Loucy (cell line): ENCODE results near the gene NBAS.

Experiments
- CTCF ChIP-seq: fragments of 200-600 bp; sonication (generic); conservative IDR thresholded peaks from 2 replicates; pipeline ENCODE4 v1.5.1; 2014; ENCODE audit warnings: mild to moderate bottlenecking, antibody characterized with exemption, low read length
- EZH2phosphoT487 ChIP-seq: fragments of 200-600 bp; IDR thresholded peaks from 2 replicates; pipeline ENCODE4 v1.6.1; 2018; ENCODE audit warnings: antibody characterized with exemption, mild to moderate bottlenecking, moderate library complexity, borderline replicate concordance

DNA sequence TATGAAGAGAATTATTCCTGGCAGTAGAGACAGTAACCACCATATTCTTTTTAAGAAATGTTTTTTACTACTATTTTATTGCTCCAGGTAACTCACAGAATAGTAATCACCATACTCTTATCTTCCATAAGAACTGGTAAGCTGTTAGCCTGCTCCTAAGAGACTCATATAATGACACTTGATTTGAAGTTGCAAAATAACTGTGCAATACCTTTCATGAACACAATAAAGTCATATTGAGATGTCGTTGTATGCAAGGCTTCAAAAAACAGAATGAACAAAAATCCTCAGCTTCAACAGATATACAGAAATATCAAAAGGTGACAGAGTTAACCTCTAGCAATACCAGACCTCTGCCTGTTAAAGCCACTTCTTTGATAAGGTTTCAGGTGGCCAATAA, 360.1 kb downstream of the NBAS start:
- TF ChIP-seq CTCF (no peak), EZH2phosphoT487 (no peak)
